HTERT RPE-1 (cell line): Measurements from ENCODE around the gene ATF7IP.

Experiments
- in situ Hi-C: fragments of 300-500 bp; cut with MboI; formaldehyde crosslinking; loops from 4 replicates; pipeline ENCODE4 v1.14.3; 2020; ENCODE audit warnings: low sequenced_read_pairs

ATF7IP gene

GRCh38 chr12:14416658-14417057 is 51.2 kb downstream of the ATF7IP start:
- in situ Hi-C loops: no loop called here

GRCh38 chr12:14417715-14418114 is 52.2 kb downstream of the ATF7IP start:
- in situ Hi-C loops: no loop called here

GRCh38 chr12:14418451-14418890 is 53.0 kb downstream of the ATF7IP start:
- in situ Hi-C loops: no loop called here

- in situ Hi-C loops: no loop called here
Measured at GRCh38 chr12:14422516-14423230, 57.2 kb downstream of the ATF7IP start.

- in situ Hi-C loops: no loop called here
Measured at GRCh38 chr12:14424545-14424944, 59.1 kb downstream of the ATF7IP start.

- in situ Hi-C loops: no loop called here
Measured at GRCh38 chr12:14426792-14427191, 61.3 kb downstream of the ATF7IP start.

- in situ Hi-C loops: no loop called here
Measured at GRCh38 chr12:14427929-14428328, 62.4 kb downstream of the ATF7IP start.

- in situ Hi-C loops: no loop called here
Measured at GRCh38 chr12:14430394-14430986, 65.0 kb downstream of the ATF7IP start.

GRCh38 chr12:14431975-14432374 is 66.5 kb downstream of the ATF7IP start:
- in situ Hi-C loops: no loop called here

- in situ Hi-C loops: no loop called here
Measured at GRCh38 chr12:14435627-14436026, 70.1 kb downstream of the ATF7IP start.

- in situ Hi-C loops: no loop called here
Measured at GRCh38 chr12:14442221-14442881, 76.9 kb downstream of the ATF7IP start.

GRCh38 chr12:14443531-14443930 is 78.0 kb downstream of the ATF7IP start:
- in situ Hi-C loops: no loop called here

GRCh38 chr12:14450479-14450878 is 85.0 kb downstream of the ATF7IP start:
- in situ Hi-C loops: no loop called here

GRCh38 chr12:14452336-14452735 is 86.9 kb downstream of the ATF7IP start:
- in situ Hi-C loops: no loop called here

- in situ Hi-C loops: no loop called here
Measured at GRCh38 chr12:14452865-14453264, 87.4 kb downstream of the ATF7IP start.

- in situ Hi-C loops: no loop called here
Measured at GRCh38 chr12:14454098-14454907, 88.8 kb downstream of the ATF7IP start.

- in situ Hi-C loops: no loop called here
Measured at GRCh38 chr12:14460212-14460841, 94.8 kb downstream of the ATF7IP start.

GRCh38 chr12:14471497-14471896 is 106.0 kb downstream of the ATF7IP start:
- in situ Hi-C loops: no loop called here

- in situ Hi-C loops: no loop called here
Measured at GRCh38 chr12:14473707-14474287, 108.3 kb downstream of the ATF7IP start.

GRCh38 chr12:14479004-14479403 is 113.5 kb downstream of the ATF7IP start:
- in situ Hi-C loops: no loop called here
